ENCODE results near the gene BARD1.
A peak's percentile ranks its signal among the peaks of the same experiment; 100 is the strongest.

BARD1 gene

DNA sequence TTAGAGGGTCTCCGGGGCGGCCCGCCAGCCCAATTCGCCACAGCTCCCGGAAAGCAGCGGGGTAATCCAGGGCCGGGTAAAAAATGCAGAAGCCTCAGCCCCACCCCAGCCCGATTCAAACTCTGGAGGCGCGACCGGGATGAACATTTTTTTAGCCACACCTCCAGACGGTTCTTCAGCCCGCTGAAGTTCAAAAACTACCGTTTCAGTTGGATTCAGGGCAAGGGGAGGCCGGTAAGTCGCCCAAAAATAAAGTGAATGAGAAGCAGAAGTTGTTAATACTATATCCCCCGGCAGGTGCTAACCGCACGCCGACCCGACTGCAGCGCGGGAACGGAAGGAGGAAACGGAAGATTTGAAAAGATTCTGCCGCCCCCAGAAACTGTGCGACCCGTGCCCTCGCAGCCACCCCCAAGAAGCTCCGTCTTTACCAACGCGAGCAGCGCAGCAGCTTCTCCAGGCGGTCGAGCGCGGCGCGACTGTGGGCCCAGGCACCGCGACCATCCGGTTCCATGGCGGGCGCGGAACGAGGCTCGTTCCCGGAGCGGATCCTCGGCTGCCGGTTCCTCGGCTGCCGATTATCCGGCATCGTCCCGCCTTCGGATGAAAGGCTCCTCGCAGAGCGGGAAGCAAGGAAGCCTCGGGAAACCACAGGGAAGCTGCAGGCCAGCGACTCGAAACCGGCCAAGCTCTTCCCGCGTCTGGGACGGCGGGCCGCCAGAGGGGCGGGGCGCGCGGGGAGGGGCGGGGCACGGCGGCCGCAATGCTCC is at the start of gene BARD1:
TSS of gene BARD1 (minus strand) at position 703 of the 770 bp plus-strand sequence. CDS start at position 589, 114 bp downstream.
- Mint-ChIP-seq H3K27ac (peak within 1 kb of the TSS; percentile 79), H3K4me1 (peaks cover 36% of the 10 kb centered on the region), H3K27me3 (no peaks in the 10 kb centered on the region), H3K4me3 (peak within 1 kb of the TSS; percentile 85), H3K9me3 (no peaks in the 10 kb centered on the region), H3K36me3 (no peaks in the 10 kb centered on the region)
- peak; percentile 44 for ATAC-seq

DNA sequence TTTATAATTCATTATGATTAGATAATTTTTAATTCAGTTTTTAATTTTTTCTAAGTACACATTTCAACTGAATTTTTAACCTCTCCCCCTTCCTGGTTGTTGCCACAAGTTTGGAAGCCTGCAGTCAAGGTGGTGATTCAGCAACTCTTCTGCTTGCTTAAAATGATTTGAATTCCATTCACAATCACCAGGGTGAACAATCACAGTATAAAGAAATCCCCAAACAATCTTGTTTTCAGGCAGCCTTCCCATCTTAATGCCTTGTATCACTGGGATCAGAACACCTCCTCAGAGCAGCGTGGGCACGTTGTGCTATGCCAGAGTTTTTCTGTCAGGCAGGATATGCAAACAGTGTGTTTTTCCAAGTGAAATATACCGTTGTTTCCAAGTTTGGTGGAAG is 46.7 kb upstream of the BARD1 start:
- no peak overlapping the region for H3K4me3 Mint-ChIP-seq
- H3K4me1 Mint-ChIP-seq = no peaks in the 10 kb centered on the region
- H3K9me3 Mint-ChIP-seq = no peaks in the 10 kb centered on the region
- no peak for ATAC-seq
- H3K27me3 Mint-ChIP-seq = no peaks in the 10 kb centered on the region
- no peaks in the 10 kb centered on the region for H3K36me3 Mint-ChIP-seq
- H3K27ac Mint-ChIP-seq = no peak overlapping the region

DNA sequence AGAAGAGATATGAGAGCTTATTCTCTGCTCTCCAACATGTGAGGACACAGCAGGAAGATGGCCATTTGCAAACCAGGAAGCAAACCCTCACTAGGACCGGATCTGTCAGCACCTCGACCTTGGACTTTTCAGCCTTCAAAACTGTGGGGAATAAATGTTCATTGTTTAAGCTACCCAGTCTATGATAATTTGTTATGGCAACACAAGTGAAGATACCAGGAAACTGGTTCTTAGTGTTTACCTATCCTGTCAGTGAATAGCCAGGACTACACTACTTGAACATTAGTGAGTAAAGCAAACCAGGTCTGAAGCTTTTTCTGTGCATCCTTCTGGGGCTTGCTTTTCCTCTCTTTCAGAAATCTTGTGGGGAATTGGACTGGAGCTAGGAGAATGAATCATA is 44.4 kb upstream of the BARD1 start:
- Mint-ChIP-seq H3K4me1 (no peaks in the 10 kb centered on the region), H3K27me3 (no peaks in the 10 kb centered on the region), H3K27ac (no peak overlapping the region), H3K4me3 (no peak overlapping the region), H3K9me3 (no peaks in the 10 kb centered on the region), H3K36me3 (no peaks in the 10 kb centered on the region)
- no peak for ATAC-seq

DNA sequence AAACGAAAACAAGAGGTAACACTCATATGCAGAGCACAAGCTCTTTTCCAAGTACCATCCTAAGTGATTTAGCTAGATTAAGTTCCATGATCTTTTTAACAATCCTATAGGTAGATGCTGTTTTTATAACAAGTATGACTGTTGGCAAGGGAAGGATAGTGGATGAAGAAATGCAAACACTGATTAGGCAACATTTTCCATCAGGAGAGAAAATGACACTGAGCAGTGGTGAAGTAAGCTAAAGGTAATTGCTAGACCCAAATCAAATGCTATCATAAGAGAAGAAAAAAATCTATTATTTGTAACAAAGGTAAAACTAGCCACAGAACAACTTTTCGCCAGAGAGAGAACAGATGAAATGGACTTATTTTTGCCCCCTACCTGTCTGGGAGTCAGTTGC is 34.3 kb upstream of the BARD1 start:
- no peaks in the 10 kb centered on the region for H3K36me3 Mint-ChIP-seq
- H3K27me3 Mint-ChIP-seq = no peaks in the 10 kb centered on the region
- no peak overlapping the region for H3K4me3 Mint-ChIP-seq
- no peak for ATAC-seq
- H3K4me1 Mint-ChIP-seq = peaks cover 6% of the 10 kb centered on the region
- no peaks in the 10 kb centered on the region for H3K9me3 Mint-ChIP-seq
- no peak overlapping the region for H3K27ac Mint-ChIP-seq

DNA sequence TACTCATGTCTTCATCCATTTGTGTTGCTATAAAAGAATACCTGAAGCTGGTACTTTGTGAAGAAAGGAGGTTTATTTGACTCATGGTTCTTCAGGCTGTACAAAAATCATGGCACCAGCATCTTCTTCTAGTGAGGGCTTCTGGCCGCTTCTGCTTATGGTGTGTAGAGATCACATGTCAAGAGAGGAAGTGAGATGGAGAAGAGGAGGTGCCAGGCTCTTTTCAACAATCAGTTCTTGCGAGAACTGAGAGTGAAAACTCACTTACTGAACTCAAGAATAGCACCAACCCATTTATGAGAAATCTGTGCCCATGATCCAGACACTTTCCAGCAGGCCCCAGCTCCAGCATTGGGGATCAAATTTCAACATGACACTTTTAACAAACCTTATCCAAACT is 30.0 kb upstream of the BARD1 start:
- no peaks in the 10 kb centered on the region for H3K27me3 Mint-ChIP-seq
- H3K4me1 Mint-ChIP-seq = peaks cover 6% of the 10 kb centered on the region
- H3K9me3 Mint-ChIP-seq = no peaks in the 10 kb centered on the region
- H3K27ac Mint-ChIP-seq = no peak overlapping the region
- no peak for ATAC-seq
- no peak overlapping the region for H3K4me3 Mint-ChIP-seq
- H3K36me3 Mint-ChIP-seq = no peaks in the 10 kb centered on the region

DNA sequence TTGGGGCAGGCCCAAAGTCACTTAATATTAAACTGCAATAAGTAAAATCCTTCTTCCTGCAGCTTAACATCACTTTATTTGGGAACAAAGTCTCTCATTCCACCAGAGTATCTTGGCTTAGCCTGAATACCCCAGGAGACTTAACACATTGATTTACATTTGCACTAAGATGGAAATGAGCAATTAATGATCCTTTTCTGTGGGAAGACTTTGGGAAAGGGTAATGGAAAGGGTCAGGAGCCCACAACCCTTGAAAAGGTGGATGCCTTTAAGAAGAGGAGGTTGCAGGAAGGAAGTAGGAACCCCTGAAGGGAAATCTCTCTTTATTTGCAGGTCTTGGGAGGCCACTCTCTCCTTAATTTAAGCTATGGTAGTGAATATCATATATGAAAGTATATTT is 28.0 kb upstream of the BARD1 start:
- no peak overlapping the region for H3K4me3 Mint-ChIP-seq
- no peak for ATAC-seq
- no peak overlapping the region for H3K27ac Mint-ChIP-seq
- H3K36me3 Mint-ChIP-seq = no peaks in the 10 kb centered on the region
- no peaks in the 10 kb centered on the region for H3K27me3 Mint-ChIP-seq
- H3K9me3 Mint-ChIP-seq = no peaks in the 10 kb centered on the region
- peaks cover 6% of the 10 kb centered on the region for H3K4me1 Mint-ChIP-seq

DNA sequence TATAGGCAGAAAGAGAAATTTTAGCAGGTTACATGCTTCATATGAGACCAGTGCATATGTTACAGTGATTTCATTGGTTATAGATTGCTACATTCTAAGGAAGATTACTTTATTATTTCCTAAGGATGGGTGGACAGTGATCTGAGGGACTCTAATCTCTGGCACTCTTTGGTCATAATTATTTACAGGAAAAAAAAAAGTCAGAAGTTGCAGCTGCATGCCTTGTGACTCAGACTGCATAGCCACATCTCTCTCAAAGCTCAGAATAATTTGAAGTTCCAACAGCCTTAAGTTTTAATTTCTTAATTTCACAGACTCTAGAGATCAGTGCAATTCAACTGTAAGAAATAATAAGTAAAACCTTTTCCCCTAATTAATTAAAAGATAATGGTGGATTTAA is 27.1 kb upstream of the BARD1 start:
- Mint-ChIP-seq H3K27ac (no peak overlapping the region), H3K36me3 (no peaks in the 10 kb centered on the region), H3K4me1 (peaks cover 6% of the 10 kb centered on the region), H3K4me3 (no peak overlapping the region), H3K27me3 (no peaks in the 10 kb centered on the region), H3K9me3 (no peaks in the 10 kb centered on the region)
- no peak for ATAC-seq

DNA sequence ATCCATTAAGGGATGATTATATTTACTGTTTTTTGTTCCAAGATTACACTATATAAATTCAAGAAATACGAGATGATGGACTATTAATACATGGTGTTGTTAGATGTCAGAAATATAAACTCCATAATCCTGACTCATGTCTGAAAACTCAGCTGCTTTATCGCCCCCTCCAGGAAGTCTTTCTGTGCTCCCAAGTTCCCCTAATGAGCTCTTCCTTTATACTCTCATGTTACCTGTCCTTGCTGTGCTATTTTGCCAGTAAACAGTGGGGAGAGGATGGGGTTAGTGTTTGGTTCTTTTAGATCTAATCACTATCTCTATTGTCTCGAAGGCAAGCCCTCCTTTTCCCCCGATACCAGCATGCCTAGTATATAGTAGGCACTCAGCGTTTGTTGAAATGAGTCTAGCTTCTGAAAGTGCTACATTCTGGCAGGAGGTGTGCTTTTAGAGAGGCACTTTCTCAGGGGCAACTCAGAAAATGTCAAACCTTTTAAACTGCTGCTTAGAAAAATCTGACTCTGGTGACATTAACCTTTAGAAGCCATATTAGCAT is 21.4 kb upstream of the BARD1 start:
- Mint-ChIP-seq H3K27ac (no peak overlapping the region), H3K27me3 (no peaks in the 10 kb centered on the region)

DNA sequence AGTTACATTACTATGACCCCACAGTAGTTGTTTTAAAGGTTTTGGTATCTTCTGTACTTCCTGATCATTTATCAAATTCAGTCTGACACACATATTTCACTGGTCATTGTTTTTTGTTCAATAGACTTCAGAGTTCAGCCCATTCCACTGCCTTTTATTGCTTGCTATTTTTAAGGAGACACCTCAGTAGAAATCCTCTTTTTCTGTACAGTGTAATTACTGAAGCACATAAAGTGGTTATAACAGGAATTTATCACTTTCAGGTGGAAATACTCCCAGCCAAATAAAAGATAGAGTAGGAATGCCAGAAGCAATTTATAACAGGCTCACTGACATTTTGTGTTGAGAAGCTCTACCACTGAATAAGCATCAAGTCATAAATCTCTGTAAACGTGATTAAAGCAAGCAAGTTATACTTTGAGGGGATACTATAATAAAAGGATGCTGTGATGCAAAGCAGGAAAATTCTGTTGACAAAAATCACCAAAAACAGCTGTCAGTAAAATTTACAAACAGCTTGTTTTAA is 6.6 kb upstream of the BARD1 start:
- H3K4me3 Mint-ChIP-seq = no peak overlapping the region
- H3K27me3 Mint-ChIP-seq = no peaks in the 10 kb centered on the region
- no peak overlapping the region for H3K27ac Mint-ChIP-seq
- H3K36me3 Mint-ChIP-seq = no peaks in the 10 kb centered on the region
- no peak for ATAC-seq
- H3K4me1 Mint-ChIP-seq = peaks cover 1% of the 10 kb centered on the region
- no peaks in the 10 kb centered on the region for H3K9me3 Mint-ChIP-seq

More for the DNA sequence above, 21.4 kb upstream of the BARD1 start:
- ATAC-seq = no peak
- Mint-ChIP-seq H3K36me3 (no peaks in the 10 kb centered on the region), H3K4me1 (no peaks in the 10 kb centered on the region), H3K4me3 (no peak overlapping the region), H3K9me3 (no peaks in the 10 kb centered on the region)

DNA sequence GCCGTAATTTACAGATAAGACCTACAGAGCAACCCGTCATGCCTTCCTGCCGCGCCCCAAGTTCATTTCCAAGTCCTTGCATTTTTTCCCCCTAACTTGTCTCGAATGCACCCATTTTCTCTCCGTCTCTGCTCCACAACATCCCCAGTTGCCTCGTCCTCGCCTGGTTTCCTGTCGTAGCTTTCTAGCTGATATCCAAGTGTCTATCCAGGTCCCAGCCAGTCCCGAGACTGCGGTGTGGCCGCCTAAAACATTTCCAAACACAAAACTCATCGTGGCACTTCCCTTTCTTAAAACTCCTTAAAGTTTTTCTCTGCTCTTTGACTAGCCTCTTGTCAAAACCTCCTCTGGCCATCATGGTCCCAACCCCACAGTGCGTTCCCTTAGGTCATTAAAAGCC is 1.2 kb upstream of the BARD1 start:
- Mint-ChIP-seq H3K27ac (peak overlapping the region; percentile 79), H3K36me3 (no peaks in the 10 kb centered on the region), H3K27me3 (no peaks in the 10 kb centered on the region), H3K4me3 (peak overlapping the region; percentile 79), H3K4me1 (peaks cover 34% of the 10 kb centered on the region), H3K9me3 (no peaks in the 10 kb centered on the region)
- ATAC-seq = no peak

DNA sequence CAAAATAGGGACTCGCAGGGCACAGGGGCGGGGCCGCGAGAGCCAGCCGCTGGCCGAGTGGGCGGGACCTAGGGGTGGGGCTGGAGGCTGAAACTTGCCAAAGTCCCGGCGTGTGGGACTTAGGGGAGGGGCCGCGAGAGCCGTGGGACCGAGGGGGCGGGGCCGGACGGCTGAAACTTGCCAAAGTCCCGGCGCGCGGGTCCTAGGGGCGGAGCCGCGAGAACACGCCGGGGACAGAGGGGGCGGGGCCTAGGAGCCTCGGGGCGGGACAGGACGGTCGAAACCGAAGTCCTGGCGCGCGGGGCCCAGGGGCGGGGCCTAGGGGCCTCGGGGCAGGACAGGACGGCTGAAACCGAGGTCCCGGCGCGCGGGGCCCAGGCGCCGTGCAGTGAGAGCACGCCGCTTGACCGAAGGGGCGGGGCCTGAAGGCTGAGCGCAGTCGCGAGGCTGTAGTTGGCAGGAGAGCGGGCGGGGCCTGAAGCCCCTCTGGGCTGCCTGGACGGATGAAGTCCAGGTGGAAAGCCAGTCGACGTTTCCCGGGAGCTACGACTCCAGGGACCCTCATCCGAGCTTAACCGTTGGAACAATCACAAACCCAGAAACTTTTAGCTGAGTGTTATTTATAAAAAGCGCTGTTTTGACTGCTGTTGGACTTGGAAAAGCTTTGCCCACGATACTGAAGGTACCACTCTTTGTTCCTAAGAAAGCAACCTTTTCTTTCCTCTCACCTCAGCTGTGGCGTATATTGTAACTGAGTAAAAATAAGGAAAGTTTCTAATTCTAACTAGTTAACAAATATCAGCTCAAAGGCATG is 475 bp upstream of the BARD1 start:
- H3K27ac Mint-ChIP-seq = peak overlapping the region; percentile 79
- H3K27me3 Mint-ChIP-seq = no peaks in the 10 kb centered on the region
- no peaks in the 10 kb centered on the region for H3K36me3 Mint-ChIP-seq
- no peaks in the 10 kb centered on the region for H3K9me3 Mint-ChIP-seq
- H3K4me1 Mint-ChIP-seq = peaks cover 36% of the 10 kb centered on the region
- peak overlapping the region; percentile 85 for H3K4me3 Mint-ChIP-seq
- peak; percentile 96 for ATAC-seq

DNA sequence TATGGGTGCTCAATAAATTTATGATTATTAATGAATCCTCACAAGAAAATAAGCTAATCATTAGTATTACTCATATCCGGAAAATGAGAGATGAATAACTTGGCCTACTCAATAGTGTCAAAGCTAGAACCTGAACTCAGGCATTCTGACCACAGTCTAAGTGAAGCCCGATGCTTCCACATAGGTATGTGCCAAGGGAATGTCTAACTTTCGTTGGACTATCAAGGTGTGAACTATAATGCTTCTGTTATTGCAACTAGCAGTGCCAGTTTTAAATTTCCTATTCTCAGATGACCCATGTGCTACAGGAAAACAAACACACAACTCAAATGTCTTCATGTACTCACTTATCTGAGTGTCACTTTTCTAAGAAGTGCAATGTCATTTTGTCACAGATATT is 1.8 kb downstream of the BARD1 start:
- Mint-ChIP-seq H3K4me3 (peak overlapping the region; percentile 85), H3K27ac (peak overlapping the region; percentile 79), H3K36me3 (no peaks in the 10 kb centered on the region), H3K9me3 (no peaks in the 10 kb centered on the region), H3K4me1 (peaks cover 36% of the 10 kb centered on the region), H3K27me3 (no peaks in the 10 kb centered on the region)
- ATAC-seq = no peak

DNA sequence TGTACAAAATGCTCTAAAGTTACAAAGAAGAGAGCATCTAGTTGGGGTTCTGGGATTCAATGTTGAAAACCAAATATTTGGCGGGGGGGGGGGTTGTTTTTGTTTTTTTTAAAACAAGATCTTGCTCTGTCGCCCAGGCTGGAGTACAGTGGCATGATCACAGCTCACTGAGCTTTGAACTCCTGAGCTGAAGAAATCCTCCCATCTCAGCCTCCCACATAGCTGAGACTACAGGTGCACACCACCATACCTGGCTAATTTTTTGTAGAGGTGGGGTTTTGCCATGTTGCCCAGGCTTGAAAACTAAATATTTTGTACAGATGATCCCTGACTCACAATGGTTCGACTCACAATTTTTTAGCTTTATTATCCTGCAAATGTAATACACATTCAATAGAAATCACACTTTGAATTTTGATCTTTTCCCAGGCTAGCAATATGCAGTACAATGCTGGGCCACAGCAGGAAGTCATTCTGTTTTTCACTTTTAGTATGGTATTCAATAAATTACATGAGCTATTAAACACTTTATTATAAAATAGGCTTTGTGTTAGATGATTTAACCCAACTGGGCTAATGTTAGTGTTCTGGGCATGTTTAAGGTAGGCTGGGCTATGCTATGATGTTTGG is 7.6 kb downstream of the BARD1 start:
- Mint-ChIP-seq H3K36me3 (peaks cover 8% of the 10 kb centered on the region), H3K27me3 (no peaks in the 10 kb centered on the region), H3K9me3 (no peaks in the 10 kb centered on the region), H3K27ac (no peak overlapping the region), H3K4me1 (peaks cover 24% of the 10 kb centered on the region), H3K4me3 (no peak overlapping the region)
- ATAC-seq = no peak

DNA sequence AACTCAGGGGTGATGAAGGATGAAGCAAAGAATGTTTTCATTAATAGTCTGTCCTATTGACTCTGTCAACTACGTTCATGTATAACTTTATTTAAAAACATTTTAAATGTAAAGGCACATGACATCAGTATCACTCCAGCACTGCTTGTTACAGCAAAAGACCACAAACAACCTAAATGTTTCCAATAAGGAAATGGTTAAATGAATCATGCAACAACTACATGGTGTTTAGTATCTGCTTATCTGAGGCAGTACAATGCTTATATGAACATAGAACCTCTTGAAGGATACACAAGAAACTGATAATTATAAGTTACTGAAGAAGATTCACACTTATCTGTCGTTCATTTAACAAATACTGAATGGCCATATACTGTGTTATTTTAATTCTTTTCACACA is 8.4 kb downstream of the BARD1 start:
- Mint-ChIP-seq H3K9me3 (no peaks in the 10 kb centered on the region), H3K27me3 (no peaks in the 10 kb centered on the region), H3K36me3 (peaks cover 12% of the 10 kb centered on the region), H3K4me3 (no peak overlapping the region), H3K4me1 (peaks cover 21% of the 10 kb centered on the region), H3K27ac (no peak overlapping the region)
- ATAC-seq = no peak

DNA sequence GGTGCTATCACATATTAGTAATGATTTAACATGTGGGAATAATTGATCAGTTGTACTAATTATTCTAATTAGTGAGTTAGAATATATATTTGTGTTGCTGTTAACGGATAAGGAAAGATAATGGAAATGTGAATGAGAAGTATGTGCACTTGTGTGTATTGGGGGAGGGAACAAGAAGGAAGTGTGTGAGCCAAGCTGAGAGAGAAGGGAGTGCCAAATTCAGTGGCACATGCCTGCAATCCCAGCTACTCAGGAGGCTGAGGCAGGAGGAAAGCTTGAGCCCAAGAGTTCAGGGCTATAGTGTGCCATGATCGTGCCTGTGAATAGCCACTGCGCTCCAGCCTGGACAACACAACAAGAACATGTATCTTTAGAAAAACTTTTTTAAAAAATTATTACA is 9.3 kb downstream of the BARD1 start:
- peaks cover 16% of the 10 kb centered on the region for H3K4me1 Mint-ChIP-seq

More for the DNA sequence above, 9.3 kb downstream of the BARD1 start:
- H3K27me3 Mint-ChIP-seq = no peaks in the 10 kb centered on the region
- ATAC-seq = no peak
- H3K27ac Mint-ChIP-seq = no peak overlapping the region
- peaks cover 19% of the 10 kb centered on the region for H3K36me3 Mint-ChIP-seq
- no peaks in the 10 kb centered on the region for H3K9me3 Mint-ChIP-seq
- no peak overlapping the region for H3K4me3 Mint-ChIP-seq
